Measurements from ENCODE around the gene TNFRSF12A.
"Not testable (repeated sequence)": the region's sequence is repeated elsewhere in the genome, so short reads cannot be mapped to it uniquely, and the experiment has no call there.

TNFRSF12A gene

DNA sequence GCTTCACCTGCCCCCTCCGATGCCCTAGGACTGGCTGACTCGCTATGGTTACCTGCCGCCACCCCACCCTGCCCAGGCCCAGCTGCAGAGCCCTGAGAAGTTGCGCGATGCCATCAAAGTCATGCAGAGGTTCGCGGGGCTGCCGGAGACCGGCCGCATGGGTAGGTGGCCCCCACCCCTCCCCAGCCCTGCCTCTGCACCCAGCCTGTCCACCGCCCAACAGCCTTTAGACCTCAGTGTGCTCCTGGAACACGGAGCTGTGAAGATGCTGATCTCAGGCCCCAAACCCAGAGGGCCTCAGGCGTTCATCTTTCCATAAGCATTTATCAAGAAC lies 27.2 kb downstream of the TNFRSF12A start:
- DNase-seq (ENCODE audit: low spot score): no peak

DNA sequence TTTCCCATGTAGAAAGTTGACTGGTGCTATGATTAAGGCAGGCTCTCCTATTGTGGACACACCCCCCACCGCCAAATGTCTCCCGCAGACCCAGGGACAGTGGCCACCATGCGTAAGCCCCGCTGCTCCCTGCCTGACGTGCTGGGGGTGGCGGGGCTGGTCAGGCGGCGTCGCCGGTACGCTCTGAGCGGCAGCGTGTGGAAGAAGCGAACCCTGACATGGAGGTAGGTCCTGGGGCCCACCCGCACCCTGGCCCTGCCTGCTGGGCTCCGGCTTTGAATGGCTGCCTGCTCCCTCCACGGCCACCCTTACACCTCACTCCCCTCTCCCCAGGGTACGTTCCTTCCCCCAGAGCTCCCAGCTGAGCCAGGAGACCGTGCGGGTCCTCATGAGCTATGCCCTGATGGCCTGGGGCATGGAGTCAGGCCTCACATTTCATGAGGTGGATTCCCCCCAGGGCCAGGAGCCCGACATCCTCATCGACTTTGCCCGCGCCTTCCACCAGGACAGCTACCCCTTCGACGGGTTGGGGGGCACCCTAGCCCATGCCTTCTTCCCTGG lies 29.8 kb downstream of the TNFRSF12A start:
- DNase-seq (ENCODE audit: low spot score): no peak

DNA sequence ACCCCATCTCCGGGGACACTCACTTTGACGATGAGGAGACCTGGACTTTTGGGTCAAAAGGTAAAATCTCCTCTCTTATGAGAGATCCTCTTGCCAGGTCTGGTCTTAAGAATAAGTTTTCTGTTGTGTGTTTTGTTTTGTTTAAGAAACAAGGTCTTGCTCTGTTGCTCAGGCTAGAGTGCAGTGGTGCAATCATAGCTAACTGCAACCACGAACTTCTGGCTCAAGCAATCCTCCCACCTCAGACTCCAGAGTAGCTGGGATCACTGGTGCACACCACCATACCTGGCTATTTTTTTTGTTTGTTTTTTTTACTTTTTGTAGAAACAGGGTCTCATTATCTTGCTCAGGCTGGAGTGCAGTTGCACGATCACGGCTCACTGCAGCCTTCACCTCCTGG lies 30.3 kb downstream of the TNFRSF12A start:
- DNase-seq (ENCODE audit: low spot score): no peak

DNA sequence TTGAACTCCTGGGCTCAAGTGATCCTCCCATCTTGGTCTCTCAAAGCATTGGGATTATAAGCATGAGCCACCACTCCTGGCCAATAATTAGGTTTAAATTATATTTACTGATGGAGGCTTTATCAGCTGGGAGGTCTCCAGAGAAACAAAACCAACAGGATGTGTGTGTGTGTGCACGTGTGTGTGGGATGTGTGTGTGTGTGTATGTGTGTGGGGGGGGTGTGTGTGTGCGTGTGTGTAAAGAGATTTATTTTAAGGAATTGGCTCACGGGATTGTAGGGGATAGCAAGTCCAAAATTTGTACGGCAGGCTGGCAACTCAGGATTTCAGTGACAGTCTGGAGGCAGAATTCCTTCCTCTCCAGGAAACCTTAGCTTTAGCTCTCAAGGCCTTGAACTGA lies 30.8 kb downstream of the TNFRSF12A start:
- no peak for DNase-seq (ENCODE audit: low spot score)

DNA sequence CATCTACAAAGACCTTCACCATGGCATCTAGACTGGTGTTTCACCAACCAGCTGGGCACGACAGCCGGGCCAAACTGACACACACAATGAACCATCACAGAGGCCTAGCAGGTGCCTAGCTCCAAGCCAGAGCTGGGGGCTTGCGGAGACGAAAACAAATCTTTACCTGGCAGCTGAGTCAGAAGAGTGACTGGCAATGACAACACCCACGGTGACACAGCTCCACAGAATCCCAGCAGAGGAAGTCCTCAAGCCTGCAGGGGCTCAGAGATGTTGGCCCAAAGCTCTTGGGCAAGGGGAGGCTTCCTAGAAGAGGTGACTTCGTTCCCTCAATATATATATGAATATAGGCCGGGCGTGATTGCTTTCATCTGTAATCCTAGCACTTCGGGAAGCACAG lies 31.3 kb downstream of the TNFRSF12A start:
- DNase-seq (ENCODE audit: low spot score): no peak

DNA sequence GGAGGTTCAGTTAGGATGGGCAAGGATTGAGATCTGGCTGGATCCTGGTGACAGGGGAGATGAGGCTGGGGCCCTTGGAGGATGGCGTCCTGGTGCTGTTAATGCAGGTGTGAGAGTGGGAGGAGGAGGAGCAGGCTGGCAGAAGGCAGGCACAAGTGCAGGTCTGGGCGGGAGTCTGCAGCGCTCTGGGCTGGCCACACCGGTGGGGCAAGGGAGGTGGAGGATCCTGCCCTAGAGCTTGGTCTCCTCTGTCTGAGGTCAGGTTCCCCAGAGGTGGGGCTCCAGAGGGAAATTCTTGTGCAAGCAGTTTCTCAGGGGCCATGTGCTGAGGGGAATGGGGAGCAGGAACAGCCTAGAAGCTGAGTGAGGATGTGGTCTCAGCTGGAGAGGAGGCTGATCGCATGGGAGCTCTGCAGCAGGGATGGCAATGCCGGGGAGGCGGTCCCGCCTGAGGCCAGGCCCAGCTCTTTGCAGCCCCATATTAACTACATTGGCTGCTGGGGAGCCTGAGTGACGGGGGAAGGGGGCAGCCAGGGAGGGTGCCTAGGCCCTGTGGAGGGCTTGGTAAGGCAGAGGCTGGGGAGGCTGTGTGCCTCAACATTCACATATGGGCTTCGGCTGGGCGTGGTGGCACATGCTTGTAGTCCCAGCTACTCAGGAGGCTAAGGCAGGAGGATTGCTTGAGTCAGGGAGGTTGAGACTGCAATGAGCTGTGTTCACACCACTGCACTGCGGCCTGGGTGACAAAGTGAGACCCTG lies 32.6 kb downstream of the TNFRSF12A start:
- DNase-seq (ENCODE audit: low spot score): not testable (repeated sequence)

DNA sequence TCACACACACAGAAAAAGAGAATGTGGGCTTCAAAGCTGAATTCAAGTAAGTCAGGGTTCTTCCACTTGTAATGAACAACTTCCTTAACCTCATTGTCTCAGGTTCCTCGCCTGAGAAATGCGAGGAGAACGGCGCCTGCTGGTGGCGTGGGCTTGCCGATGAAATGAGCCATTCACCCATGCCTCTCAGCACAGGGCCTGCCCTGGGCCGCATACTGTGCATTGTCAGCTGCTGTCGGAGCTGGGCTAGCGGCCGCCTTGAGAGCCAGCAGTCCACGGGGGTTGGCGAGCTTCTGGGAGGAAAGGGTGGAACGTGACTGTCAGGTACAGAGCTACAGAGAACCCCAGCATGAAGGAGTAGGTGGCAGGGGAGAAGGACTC lies 33.2 kb downstream of the TNFRSF12A start:
- not testable (repeated sequence) for DNase-seq (ENCODE audit: low spot score)

DNA sequence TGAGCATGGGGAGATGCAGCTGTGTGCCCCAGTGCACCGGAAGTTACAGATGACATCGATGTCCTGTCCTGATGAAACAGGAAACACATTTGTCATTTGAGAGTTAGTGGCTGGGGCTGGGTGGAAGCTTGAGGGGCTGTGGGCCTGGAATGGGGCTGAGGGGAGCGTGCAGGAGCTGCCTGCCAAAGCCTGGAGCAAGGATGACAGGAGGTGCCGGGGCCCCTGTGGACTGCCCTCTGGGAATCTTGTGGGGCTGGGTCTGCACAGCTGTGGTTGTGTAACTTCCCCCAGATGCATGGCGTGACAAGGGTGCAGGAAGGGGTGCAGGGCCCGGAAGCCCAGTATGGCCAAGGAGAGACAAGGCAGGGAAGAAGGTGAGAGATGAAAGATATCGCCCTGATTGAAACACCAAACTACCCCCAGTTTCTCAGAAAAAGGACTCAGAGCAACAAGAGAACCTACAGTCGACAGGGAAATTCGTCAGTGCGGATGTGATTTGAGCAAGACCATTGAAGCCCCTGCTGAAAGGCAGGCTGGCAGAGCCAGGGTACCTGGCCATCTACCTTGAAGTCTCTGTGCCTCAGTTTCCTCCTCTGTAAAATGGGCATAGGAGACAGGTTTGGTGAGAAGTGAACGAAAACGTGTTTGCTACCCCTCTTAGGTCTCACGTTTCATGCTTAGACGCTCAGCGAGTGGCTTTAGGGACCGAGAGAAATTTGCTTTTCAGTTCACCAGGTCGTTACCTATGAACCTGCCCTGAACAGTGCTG lies 35.0 kb downstream of the TNFRSF12A start:
- DNase-seq (ENCODE audit: low spot score): no peak

DNA sequence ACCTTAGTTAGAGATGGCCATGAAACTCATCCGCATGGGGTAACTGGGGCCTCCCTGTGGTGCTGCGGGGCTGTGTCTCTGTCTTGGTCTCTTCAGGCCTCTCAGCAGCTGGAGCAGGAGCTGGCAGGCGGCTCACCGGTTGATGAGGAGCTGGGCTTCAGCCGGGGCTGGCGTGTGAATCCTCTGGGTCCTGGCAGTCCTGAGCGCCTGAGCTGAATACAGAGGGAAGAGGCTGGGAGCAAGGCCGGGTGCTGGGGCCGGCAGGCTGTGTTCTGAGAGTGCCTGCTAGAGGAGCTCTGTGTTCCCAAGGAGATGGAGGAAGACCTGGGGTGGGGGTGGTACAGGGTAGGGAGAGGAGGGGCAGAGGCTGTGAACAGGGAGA lies 35.6 kb downstream of the TNFRSF12A start:
- not testable (repeated sequence) for DNase-seq (ENCODE audit: low spot score)

DNA sequence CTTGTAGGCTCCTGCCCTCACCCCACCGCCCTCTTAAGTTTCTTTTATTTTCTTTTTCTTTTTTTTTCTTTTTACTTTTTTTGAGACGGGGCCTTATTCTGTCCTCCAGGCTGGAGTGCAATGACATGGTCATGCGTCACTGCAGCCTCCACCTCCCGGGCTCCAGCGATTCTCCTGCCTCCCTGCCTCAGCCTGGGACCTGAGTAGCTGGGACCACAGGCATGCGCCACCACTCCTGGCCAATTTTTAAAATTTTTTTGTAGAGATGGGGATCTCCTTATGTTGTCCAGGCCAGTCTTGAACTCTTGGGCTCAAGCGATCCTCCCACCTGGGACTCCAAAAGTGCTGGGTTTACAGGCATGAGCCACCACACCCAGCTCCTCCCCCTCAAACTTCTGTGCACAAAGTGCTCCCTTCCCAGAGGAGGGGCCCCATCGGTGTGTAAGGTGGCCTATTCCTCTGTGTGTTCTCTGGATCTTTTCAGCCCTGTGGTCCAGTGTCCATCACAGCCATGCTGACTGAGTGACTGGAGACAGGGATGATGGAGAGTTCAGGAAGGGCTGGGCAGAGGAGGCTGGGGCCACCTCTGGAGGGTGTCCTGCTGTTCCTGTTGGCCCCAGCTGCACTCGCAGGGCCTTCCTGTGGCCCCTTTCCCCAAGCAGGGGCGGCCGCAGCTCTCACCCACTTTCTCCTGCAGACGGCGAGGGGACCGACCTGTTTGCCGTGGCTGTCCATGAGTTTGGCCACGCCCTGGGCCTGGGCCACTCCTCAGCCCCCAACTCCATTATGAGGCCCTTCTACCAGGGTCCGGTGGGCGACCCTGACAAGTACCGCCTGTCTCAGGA lies 36.4 kb downstream of the TNFRSF12A start:
- DNase-seq (ENCODE audit: low spot score): no peak

DNA sequence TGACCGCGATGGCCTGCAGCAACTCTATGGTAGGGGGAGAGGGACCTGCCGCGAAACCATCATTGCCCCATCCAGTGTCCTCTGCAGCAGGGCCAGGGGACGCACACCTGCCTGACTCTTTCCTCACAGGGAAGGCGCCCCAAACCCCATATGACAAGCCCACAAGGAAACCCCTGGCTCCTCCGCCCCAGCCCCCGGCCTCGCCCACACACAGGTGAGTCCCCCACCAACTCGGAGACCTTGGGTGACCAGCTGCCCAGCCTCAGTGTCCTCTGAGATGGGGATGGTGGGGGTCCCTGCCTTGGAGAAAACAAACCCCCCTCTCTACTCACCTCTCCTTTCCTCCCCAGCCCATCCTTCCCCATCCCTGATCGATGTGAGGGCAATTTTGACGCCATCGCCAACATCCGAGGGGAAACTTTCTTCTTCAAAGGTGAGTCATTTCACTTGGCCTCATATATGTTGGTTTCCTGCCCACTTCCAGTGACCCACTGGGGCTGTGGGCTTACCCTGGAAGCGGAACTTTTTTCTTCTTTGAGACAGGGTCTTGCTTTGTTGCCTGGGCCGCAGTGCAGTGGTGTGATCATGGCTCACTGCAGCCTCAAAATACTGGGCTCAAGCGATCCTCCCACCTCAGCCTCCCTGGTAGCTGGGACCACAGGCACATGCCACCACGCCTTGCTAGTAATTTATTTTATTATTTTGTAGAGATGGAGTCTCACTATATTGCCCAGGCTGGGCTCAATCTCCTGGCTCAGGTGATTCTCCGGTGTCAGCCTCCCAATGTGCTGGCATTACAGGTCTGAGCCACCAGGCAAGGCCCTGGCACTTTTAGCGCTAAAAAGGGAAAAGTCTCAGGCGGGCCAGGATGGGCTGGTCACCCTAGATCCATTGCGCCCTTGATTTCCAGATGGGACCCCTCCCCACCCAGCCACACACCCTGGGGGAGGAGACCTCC lies 37.3 kb downstream of the TNFRSF12A start:
- no peak for DNase-seq (ENCODE audit: low spot score)

DNA sequence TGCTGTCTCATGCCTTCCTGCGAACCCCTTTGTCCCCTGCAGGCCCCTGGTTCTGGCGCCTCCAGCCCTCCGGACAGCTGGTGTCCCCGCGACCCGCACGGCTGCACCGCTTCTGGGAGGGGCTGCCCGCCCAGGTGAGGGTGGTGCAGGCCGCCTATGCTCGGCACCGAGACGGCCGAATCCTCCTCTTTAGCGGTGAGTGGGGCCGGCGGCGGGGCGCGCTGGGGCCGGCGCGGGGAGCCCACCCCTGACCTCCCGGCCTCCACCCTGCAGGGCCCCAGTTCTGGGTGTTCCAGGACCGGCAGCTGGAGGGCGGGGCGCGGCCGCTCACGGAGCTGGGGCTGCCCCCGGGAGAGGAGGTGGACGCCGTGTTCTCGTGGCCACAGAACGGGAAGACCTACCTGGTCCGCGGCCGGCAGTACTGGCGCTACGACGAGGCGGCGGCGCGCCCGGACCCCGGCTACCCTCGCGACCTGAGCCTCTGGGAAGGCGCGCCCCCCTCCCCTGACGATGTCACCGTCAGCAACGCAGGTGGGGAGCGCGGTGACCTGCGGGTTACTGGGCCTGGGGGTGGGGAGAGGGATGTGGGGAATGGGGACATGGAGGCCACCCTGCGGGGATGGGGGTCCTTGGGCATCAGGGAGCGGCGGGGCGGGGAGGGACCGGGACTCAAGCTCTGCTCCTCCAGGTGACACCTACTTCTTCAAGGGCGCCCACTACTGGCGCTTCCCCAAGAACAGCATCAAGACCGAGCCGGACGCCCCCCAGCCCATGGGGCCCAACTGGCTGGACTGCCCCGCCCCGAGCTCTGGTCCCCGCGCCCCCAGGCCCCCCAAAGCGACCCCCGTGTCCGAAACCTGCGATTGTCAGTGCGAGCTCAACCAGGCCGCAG lies 38.2 kb downstream of the TNFRSF12A start:
- peak; percentile 54 for DNase-seq (ENCODE audit: low spot score)

DNA sequence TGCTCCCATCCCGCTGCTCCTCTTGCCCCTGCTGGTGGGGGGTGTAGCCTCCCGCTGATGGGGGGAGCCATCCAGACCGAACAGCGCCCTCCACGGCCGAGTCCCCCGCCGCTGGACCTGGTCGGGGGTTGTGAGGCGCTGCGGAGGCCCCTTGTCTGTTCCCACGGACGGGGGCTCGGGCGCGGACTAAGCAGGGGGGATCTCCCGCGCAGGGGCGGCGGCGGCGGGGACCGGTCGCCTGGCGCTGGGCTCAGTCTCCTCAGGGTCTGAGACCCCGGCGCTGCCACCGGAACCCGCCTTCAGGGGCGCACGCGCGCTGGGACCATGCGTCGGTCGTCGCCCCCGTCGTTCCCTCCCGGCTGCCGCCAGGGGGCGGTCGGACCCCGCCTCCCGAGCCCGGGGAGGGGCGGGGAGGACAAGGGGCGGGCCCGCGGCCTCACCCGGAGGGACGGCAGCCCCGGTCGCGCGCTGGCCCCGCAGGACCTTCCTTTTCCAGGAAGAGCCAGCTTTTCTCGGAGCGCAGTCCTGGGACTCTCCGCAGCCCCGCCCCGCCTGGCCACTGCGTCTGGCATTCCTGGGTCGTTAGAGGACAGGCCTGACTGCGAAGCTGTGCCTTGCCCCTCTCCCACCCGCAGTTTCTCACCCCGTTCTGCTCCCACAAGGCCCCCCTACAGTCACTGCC lies 39.0 kb downstream of the TNFRSF12A start:
- DNase-seq (ENCODE audit: low spot score): peak; percentile 85

DNA sequence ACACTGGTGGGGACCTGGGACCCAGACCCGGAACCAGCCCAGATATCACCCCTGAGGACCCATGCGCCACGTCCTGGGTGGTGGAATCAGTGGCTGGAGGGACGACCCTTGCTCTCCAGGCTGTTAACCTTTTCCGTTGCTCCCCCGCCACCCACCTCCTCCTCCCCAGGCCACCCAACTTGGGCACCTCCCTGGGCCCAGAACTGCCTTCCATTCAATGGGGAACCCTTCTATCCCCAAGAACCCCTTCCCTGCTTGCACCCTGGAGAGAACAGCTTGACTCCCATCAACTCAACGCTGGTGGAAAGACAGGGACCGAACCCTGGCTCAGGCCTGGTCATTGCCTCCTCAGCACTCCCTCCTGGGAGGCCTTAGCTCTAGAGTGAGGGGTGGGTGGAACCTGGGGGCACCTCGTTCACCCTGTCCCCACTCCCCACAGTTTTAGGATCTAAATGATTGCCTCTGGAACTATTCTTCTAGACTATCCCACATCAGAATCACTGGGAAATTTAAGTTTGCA lies 39.6 kb downstream of the TNFRSF12A start:
- DNase-seq (ENCODE audit: low spot score): no peak

DNA sequence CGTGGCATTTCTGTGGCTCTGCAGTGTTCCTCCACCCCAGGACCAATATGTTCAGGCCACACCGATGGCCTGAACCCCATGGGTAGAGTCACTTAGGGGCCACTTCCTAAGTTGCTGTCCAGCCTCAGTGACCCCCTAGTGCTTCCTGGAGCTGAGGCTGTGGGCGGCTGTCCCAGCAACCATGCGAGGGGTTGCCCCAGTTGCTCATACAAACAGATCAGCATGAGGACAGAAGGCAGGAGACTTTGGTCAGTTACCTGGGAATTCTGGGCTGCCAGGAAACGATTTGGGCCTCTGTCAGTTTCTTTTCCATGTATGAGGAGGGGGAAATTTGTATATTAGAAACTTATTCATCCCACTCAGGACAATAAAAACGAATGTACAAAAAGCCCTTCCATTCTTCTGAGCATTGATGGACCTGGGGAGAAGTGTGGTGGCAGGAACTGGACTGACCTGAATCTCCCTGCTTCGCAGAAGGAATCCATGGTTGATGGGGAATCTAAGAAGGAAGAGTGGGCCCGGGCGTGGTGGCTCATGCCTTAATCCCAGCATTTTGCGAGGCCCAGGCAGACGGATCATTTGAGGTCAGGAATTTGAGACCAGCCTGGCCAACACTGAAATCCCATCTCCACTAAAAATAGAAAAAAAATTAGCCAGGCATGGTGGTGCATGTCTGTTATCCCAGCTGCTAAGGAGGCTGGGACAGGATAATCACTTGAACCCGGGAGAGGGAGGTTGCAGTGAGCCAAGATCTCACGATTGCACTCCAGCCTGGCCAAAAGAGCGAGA lies 40.4 kb downstream of the TNFRSF12A start:
- DNase-seq (ENCODE audit: low spot score): no peak

DNA sequence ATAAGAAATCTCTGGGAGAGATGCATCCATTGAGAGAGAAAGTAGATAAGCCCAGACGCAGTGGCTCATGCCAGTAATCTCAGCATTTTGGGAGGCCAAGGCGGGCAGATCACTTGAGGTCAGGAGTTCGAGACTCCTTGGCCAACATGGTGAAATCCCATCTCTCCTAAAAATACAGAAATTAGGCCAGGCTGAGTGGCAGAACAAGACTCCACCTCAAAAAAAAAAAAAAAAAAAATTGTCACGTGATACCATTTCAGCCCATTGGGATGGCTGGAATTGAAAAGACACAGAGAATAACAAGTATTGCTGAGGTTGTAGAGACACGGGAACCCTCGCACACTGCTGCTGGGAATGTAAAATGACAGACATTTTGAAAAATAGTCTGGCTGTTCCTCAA lies 42.4 kb downstream of the TNFRSF12A start:
- no peak for DNase-seq (ENCODE audit: low spot score)

DNA sequence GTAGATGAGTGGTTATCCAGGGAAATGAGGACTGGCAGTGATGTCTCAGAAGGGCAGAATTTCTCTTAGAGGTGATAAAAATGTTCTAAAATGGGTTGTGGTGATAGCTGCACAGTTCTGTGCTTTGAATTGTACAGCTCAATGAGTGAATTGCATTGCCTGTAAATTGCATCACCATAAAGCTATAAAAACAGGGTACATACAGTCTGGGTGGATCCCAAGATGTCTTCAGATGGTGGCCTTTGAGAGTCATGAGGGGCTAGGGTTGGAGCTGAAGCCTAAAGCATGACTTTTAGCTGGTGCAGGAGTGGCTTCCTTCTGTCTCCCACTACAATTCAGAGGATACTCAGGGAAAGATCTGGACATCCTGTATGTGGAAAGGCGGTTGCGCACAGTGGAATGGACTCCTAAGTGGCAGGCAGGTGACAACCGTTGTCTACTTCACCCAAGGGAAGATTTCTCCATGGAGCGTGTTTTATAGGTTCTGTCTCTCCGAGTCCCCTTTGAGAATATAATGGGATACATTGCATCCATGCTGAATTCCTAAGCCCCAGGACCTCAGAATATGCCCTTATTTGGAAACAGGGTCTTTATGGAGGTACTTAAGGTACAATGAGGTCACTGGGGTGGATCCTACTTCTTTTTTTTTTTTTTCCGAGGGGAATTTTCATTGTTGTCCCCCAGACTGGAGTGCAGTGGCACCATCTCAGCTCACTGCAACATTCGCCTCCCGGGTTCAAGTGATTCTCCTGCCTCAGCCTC lies 43.6 kb downstream of the TNFRSF12A start:
- DNase-seq (ENCODE audit: low spot score): no peak
